Measurements from ENCODE around the gene PCLO. TPM values are rescaled to one million over a fixed set of nuclear protein-coding genes. Genes with fewer than 3 reads are reported as not detected.

Gene PCLO
- total and polyA plus RNA-seq, 2 of the 8 experiments (the other 6 are each of a cell fraction or from before 2014, with no cell fraction given) = 1.5 to 3.2 TPM

- TF ChIP-seq KDM4A (IDR thresholded peaks at IDR 0.05; ENCODE audit: low read depth, low read length, severe bottlenecking) = no peak
Measured at GRCh38 chr7:82723411-82723810, 439.3 kb downstream of the PCLO start (continued).
